Natural killer cell (primary cell): ENCODE measurements around the gene CDPF1. TPM values are rescaled to one million over a fixed set of nuclear protein-coding genes. Genes with fewer than 3 reads are reported as not detected.

Experiments used
- ATAC-seq, 3 donors: fragments of 150-1000 bp in 2 of 3; fragments of 200-7000 bp in 1 of 3; cut with Tn5 transposase; 1 replicate in 1 of 3; 2 replicates in 2 of 3; pipeline ENCODE4 v1.10.0; 2021; ENCODE audit warnings: mild to moderate bottlenecking in 2 of 3, moderate library complexity in 2 of 3
- DNase-seq, 2 donors: peaks; one replicate each; pipeline versions ENCODE4 v3.0.0 to v3.0.0-alpha.2; 2013 to 2021; ENCODE audit warnings: mixed read lengths in 1 of 2
- H3K27ac ChIP-seq: one replicate; pipeline ENCODE4 v1.5.1; 2013; ENCODE audit warnings: mild to moderate bottlenecking, low read length
- H3K27me3 ChIP-seq: one replicate; pipeline ENCODE4 v1.6.1; 2013; ENCODE audit warnings: low read length; ENCODE audit not compliant: control insufficient read depth, insufficient read depth
- H3K36me3 ChIP-seq: one replicate; pipeline ENCODE4 v1.6.1; 2013; ENCODE audit warnings: low read length; ENCODE audit not compliant: control insufficient read depth, insufficient read depth
- H3K4me1 ChIP-seq: one replicate; pipeline ENCODE4 v1.6.1; 2013; ENCODE audit warnings: low read length; ENCODE audit not compliant: control insufficient read depth, insufficient read depth
- H3K4me3 ChIP-seq: one replicate; pipeline ENCODE4 v1.5.1; 2013; ENCODE audit warnings: low read length
- H3K9me3 ChIP-seq: one replicate; pipeline ENCODE4 v1.6.1; 2013; ENCODE audit warnings: low read length; ENCODE audit not compliant: control insufficient read depth, insufficient read depth
- H3K27ac Mint-ChIP-seq, 2 donors: one replicate each; pipeline ENCODE4 v1.8.0; 2022; ENCODE audit warnings: mild to moderate bottlenecking in 2 of 2, mixed read lengths in 2 of 2, moderate library complexity in 1 of 2
- H3K27me3 Mint-ChIP-seq, 2 donors: one replicate each; pipeline ENCODE4 v1.8.0; 2022; ENCODE audit warnings: low read depth in 2 of 2, mixed read lengths in 2 of 2
- H3K36me3 Mint-ChIP-seq: one replicate; pipeline ENCODE4 v1.8.0; 2022; ENCODE audit warnings: mixed read lengths
- H3K4me1 Mint-ChIP-seq, 2 donors: one replicate each; pipeline ENCODE4 v1.8.0; 2022; ENCODE audit warnings: mixed read lengths in 2 of 2
- H3K4me3 Mint-ChIP-seq: one replicate; pipeline ENCODE4 v1.8.0; 2022; ENCODE audit warnings: mild to moderate bottlenecking, moderate library complexity, mixed read lengths
- H3K9me3 Mint-ChIP-seq, 2 donors: one replicate each; pipeline ENCODE4 v1.8.0; 2022; ENCODE audit warnings: mixed read lengths in 2 of 2
- WGBS: methylation state at CpG from one replicate; pipeline ENCODE4 v1.1.7; 2013; ENCODE audit warnings: missing lambda C conversion rate; ENCODE audit not compliant: insufficient coverage; 5-methylcytosine and 5-hydroxymethylcytosine counted together
- intact Hi-C: fragments of 100-400 bp; cut with micrococcal nuclease; formaldehyde crosslinking; loops from one replicate; pipeline ENCODE4 v1.14.2; 2022
- total RNA-seq, 4 donors: library from RNA; stranded (reverse); fragments of 120-200 nt in 1 of 4; gene quantifications; one replicate each; pipeline versions ENCODE4 v1.2.3 to v1.2.4, GENCODE V29; 2013 to 2022
- TF ChIP-seq, protein P1 (sequence below): fragments of 200-600 bp; IDR thresholded peaks from one replicate; pipeline ENCODE4 v1.8.0; 2022; ENCODE audit warnings: antibody characterized with exemption

The CDPF1 gene
- total RNA-seq, 3 donors from 2014 or later (not counting 1 experiment from before 2014, with no cell fraction given), result 5.0 to 11.4 (median 7.2) TPM

DNA sequence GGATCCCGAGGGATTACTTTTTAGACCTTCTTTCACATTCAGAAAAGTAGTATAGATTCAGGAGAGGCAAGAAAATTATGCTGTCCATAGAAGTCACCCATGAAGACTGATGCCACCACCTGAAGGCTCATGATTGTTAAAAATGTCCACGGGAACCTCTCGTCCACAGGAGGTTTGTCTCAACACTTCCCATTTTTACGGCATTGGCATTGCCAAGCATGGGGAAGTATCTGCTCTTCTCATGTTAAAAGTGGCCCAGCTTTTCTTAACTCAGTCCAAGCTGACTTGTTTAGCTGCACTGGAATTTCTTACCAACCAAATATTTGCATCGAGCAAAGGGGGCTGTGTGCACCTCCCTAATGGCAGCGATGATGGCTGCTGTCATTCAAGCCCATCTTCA, 9.6 kb downstream of the CDPF1 start:
- Mint-ChIP-seq H3K27ac (peak overlapping the region in 1 of 2 donors; percentile 66), H3K4me3 (peak overlapping the region; percentile 42), H3K4me1 (peaks cover 19 to 25% of the 10 kb centered on the region in 2 donors), H3K9me3 (no peaks in the 10 kb centered on the region), H3K36me3 (no peaks in the 10 kb centered on the region), H3K27me3 (no peaks in the 10 kb centered on the region)
- ATAC-seq, result no peak
- intact Hi-C loops, result no loop called here
- no peaks in the 10 kb centered on the region for H3K9me3 ChIP-seq
- no peak for DNase-seq
- TF ChIP-seq, protein P1, sequence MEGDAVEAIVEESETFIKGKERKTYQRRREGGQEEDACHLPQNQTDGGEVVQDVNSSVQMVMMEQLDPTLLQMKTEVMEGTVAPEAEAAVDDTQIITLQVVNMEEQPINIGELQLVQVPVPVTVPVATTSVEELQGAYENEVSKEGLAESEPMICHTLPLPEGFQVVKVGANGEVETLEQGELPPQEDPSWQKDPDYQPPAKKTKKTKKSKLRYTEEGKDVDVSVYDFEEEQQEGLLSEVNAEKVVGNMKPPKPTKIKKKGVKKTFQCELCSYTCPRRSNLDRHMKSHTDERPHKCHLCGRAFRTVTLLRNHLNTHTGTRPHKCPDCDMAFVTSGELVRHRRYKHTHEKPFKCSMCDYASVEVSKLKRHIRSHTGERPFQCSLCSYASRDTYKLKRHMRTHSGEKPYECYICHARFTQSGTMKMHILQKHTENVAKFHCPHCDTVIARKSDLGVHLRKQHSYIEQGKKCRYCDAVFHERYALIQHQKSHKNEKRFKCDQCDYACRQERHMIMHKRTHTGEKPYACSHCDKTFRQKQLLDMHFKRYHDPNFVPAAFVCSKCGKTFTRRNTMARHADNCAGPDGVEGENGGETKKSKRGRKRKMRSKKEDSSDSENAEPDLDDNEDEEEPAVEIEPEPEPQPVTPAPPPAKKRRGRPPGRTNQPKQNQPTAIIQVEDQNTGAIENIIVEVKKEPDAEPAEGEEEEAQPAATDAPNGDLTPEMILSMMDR, result no peak
- no peak overlapping the region for H3K4me3 ChIP-seq
- no peaks in the 10 kb centered on the region for H3K27me3 ChIP-seq
- 85% methylated on average over 6 of the region's 6 CpGs for WGBS
- peaks cover 24% of the 10 kb centered on the region for H3K4me1 ChIP-seq
- H3K36me3 ChIP-seq, result peaks cover 10% of the 10 kb centered on the region
- no peak overlapping the region for H3K27ac ChIP-seq

- 63% methylated on average over 2 of the region's 2 CpGs for WGBS
Measured at GRCh38 chr22:46240073-46240472, 10.0 kb downstream of the CDPF1 start.

GRCh38 chr22:46239261-46240048, 10.6 kb downstream of the CDPF1 start:
- intact Hi-C loops, result no loop called here
- H3K27ac Mint-ChIP-seq, result peak overlapping the region; percentile 66 to 71
- ATAC-seq (peak; percentile 30 to 65 (median 38)), DNase-seq (peak in 1 of 2 donors; percentile 33)
- Histone ChIP-seq H3K27ac (peak overlapping the region; percentile 40), H3K27me3 (no peaks in the 10 kb centered on the region), H3K4me1 (peaks cover 24% of the 10 kb centered on the region), H3K9me3 (no peaks in the 10 kb centered on the region), H3K4me3 (no peak overlapping the region), H3K36me3 (peaks cover 10% of the 10 kb centered on the region)
- no peaks in the 10 kb centered on the region for H3K27me3 Mint-ChIP-seq
- peak overlapping the region; percentile 71 for H3K4me3 Mint-ChIP-seq
- peaks cover 19 to 25% of the 10 kb centered on the region in 2 donors for H3K4me1 Mint-ChIP-seq
- no peaks in the 10 kb centered on the region for H3K9me3 Mint-ChIP-seq
- H3K36me3 Mint-ChIP-seq, result peaks cover 8% of the 10 kb centered on the region
- 8% methylated on average over 20 of the region's 20 CpGs for WGBS
- TF ChIP-seq, protein P1, result no peak

More at GRCh38 chr22:46240073-46240472, 10.0 kb downstream of the CDPF1 start:
- ATAC-seq (no peak), DNase-seq (no peak)
- H3K36me3 Mint-ChIP-seq, result peaks cover 4% of the 10 kb centered on the region
- Histone ChIP-seq H3K4me1 (peaks cover 24% of the 10 kb centered on the region), H3K4me3 (no peak overlapping the region), H3K27me3 (no peaks in the 10 kb centered on the region), H3K27ac (no peak overlapping the region), H3K9me3 (no peaks in the 10 kb centered on the region), H3K36me3 (peaks cover 13% of the 10 kb centered on the region)
- H3K4me3 Mint-ChIP-seq, result peak overlapping the region; percentile 71
- H3K4me1 Mint-ChIP-seq, result peaks cover 19 to 25% of the 10 kb centered on the region in 2 donors
- no peaks in the 10 kb centered on the region for H3K9me3 Mint-ChIP-seq
- TF ChIP-seq, protein P1, result no peak
- intact Hi-C loops, result no loop called here
- H3K27me3 Mint-ChIP-seq, result no peaks in the 10 kb centered on the region
- peak overlapping the region; percentile 66 to 71 for H3K27ac Mint-ChIP-seq
